WERI-Rb-1 (cell line): ENCODE data around the gene PXYLP1.

ENCODE experiments used
- DNase-seq: peaks from one replicate; pipeline ENCODE4 v3.0.0-alpha.2; 2020
- H3K27ac ChIP-seq: fragments of 250-450 bp; sonication (Bioruptor Pico); 2 replicates; pipeline ENCODE4 v1.5.1; 2020; ENCODE audit warnings: mild to moderate bottlenecking, moderate library complexity
- H3K27me3 ChIP-seq: fragments of 250-450 bp; sonication (Bioruptor Pico); 2 replicates; pipeline ENCODE4 v1.5.1; 2021; ENCODE audit warnings: mild to moderate bottlenecking, low read depth, moderate library complexity; ENCODE audit not compliant: insufficient read depth, severe bottlenecking
- H3K36me3 ChIP-seq: fragments of 250-450 bp; sonication (Bioruptor Pico); 2 replicates; pipeline ENCODE4 v1.5.1; 2020; ENCODE audit warnings: mild to moderate bottlenecking, moderate library complexity
- H3K4me3 ChIP-seq: 2 replicates; pipeline ENCODE4 v1.5.1; 2011; ENCODE audit warnings: low read depth, mild to moderate bottlenecking, control low read depth, low read length
- H3K9me3 ChIP-seq: fragments of 250-450 bp; sonication (Bioruptor Pico); 2 replicates; pipeline ENCODE4 v1.5.1; 2021; ENCODE audit warnings: mild to moderate bottlenecking, moderate library complexity; ENCODE audit not compliant: severe bottlenecking
- CTCF ChIP-seq: IDR thresholded peaks from 2 replicates; pipeline ENCODE4 v1.5.1; 2011; ENCODE audit warnings: low read depth, mild to moderate bottlenecking, control low read depth, inconsistent platforms, low read length

The PXYLP1 gene

DNA sequence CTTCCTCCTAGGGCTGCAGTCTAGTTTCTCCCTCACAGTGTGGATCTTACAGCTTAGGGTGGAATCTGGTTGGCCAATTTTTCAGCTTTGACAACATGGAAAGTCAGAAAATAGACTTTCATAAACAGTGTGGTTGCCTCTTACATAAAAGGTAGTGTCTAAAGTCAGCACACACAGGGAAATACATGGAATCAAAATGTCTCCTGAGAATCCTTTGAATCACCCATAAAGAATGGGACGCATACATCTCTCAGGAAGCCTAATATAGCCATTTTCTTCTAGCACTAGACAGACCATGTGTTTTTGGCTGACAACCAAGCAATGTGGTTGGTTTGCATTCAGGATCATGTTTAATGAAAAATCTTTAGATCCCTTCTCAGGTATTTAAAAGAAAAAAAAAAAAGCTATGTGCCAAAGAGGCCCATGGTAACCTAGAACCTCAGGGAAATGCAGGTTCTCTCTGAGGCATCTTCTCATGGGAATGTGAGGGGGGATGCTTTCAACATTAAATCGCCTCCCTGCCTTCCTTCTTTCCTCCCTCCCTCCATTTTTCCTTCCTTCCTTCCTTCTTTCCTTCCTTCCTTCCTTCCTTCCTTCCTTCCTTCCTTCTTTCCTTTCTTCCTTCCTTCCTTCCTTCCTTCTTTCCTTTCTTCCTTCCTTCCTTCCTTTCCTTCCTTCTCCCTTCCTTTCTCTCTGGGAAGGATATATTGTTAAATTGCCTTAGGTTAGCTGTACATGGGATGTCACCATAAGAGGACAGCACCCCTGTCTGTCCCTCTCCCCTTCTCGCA lies 102.4 kb downstream of the PXYLP1 start:
- H3K4me3 ChIP-seq = no peak overlapping the region
- no peak for TF ChIP-seq CTCF
- no peaks in the 10 kb centered on the region for H3K27me3 ChIP-seq
- no peak overlapping the region for H3K27ac ChIP-seq
- DNase-seq = no peak
- H3K36me3 ChIP-seq = no peaks in the 10 kb centered on the region
- no peaks in the 10 kb centered on the region for H3K9me3 ChIP-seq

- TF ChIP-seq CTCF = no peak
- no peaks in the 10 kb centered on the region for H3K36me3 ChIP-seq
- H3K27me3 ChIP-seq = no peaks in the 10 kb centered on the region
- no peak for DNase-seq
- H3K27ac ChIP-seq = no peak overlapping the region
- no peak overlapping the region for H3K4me3 ChIP-seq
- H3K9me3 ChIP-seq = no peaks in the 10 kb centered on the region
Observed at GRCh38 chr3:141334627-141335250, 103.1 kb downstream of the PXYLP1 start.

- Histone ChIP-seq H3K27ac (no peak overlapping the region), H3K4me3 (no peak overlapping the region), H3K36me3 (no peaks in the 10 kb centered on the region), H3K27me3 (no peaks in the 10 kb centered on the region), H3K9me3 (no peaks in the 10 kb centered on the region)
- no peak for TF ChIP-seq CTCF
- DNase-seq = no peak
Observed at GRCh38 chr3:141335531-141336061, 104.0 kb downstream of the PXYLP1 start.

GRCh38 chr3:141336672-141337522 lies 105.3 kb downstream of the PXYLP1 start:
- no peak for DNase-seq
- TF ChIP-seq CTCF = no peak
- Histone ChIP-seq H3K36me3 (no peaks in the 10 kb centered on the region), H3K9me3 (no peaks in the 10 kb centered on the region), H3K4me3 (no peak overlapping the region), H3K27me3 (no peaks in the 10 kb centered on the region), H3K27ac (no peak overlapping the region)

DNA sequence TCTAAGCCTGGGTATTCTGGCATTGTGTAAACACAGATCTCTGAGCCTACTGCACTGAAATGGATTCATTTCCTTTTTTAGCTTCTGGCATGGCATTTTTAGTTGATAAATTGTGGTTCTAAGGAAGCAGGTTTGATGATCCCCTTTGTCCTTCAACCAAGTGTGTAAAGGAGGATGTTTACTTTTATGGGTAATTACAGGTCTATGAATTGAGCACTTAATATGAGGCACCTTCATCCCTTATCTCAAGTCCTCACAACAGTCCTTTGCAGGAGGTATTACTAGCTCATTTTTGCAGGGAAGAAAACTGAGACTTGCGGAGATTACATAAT lies 105.9 kb downstream of the PXYLP1 start:
- Histone ChIP-seq H3K27ac (no peak overlapping the region), H3K9me3 (no peaks in the 10 kb centered on the region), H3K4me3 (no peak overlapping the region), H3K36me3 (no peaks in the 10 kb centered on the region), H3K27me3 (no peaks in the 10 kb centered on the region)
- no peak for TF ChIP-seq CTCF
- DNase-seq = no peak
